HG03432 (cell line): Measurements from ENCODE around the gene INTS6L.
"Not testable (repeated sequence)": the region's sequence is repeated elsewhere in the genome, so short reads cannot be mapped to it uniquely, and the experiment has no call there.

Experiments
- ATAC-seq: cut with Tn5 transposase; IDR thresholded peaks from one replicate; pipeline ENCODE4 v1.9.1; 2021; ENCODE audit warnings: mild to moderate bottlenecking, moderate library complexity; ENCODE audit not compliant: unreplicated experiment

The INTS6L gene

DNA sequence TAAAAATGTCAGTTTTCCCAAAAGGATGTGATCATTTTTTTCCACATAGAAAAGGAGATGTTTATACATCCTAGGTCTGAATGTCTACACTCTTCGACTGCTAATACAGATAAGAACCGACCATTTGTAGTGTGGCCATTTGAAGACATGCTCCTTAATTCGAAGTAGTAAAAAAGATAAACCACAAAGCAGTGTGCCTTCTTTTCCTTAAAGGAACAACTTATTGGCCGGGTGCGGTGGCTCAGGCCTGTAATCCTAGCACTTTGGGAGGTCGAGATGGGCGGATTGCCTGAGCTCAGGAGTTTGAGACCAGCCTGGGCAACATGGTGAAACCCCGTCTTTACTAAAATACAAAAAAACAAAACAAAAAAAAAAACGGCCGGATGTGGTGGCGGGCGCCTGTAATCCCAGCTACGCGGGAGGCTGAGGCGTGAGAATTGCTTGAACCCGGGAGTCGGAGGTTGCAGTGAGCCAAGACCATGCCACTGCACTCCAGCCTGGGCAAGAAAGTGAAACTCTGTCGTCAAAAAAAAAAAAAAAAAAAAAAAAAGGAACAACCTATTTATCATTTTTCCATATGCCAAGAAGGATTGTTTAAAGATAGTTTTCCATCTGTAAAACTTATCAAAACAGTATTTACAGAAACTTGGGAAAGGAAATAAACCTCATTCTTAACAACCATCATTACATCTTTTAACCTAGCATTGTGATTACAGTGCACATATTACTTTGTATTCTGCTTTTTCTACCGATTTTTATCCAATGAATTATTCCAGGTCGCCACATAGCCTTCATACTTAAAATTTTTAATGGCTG, 2.6 kb downstream of the INTS6L start:
- ATAC-seq, result no peak

DNA sequence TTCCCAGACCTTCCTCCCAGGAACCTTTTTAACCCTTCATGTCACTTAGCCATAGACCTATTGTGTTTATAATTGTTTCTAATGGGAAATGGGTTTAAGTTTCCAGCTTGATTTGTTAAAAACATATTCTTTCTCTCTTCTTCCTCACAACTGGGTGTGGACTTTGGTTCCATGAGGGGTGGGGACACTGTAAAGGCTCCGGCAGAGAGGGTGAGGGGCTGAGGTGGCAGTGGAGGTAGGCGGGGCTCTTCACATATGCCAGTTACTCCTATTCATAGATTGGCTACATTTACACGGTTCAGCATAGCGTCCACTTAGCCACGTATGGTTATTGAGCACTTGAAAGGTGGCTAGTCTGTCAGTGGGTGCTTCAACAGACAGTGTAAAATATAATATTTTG, 7.8 kb downstream of the INTS6L start:
- ATAC-seq, result no peak

DNA sequence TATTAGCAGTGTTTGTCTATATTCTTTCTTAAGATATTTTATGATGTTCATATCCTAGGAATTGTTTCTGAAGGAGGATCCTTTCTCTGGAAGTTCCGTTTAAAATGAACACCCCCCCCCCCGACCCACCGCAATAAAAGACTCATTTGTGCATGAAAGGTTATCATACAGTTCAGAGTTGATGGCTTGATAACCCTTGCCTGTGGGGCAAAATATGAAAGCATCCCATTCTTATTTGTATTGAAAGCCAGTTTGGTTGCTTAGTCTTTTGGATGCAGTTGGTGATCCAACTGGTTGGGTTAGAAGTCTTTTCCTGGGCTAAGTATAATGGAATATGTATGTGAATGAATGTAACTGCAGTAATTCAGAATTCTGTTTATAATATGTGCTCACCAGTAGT, 8.3 kb downstream of the INTS6L start:
- ATAC-seq, result no peak

DNA sequence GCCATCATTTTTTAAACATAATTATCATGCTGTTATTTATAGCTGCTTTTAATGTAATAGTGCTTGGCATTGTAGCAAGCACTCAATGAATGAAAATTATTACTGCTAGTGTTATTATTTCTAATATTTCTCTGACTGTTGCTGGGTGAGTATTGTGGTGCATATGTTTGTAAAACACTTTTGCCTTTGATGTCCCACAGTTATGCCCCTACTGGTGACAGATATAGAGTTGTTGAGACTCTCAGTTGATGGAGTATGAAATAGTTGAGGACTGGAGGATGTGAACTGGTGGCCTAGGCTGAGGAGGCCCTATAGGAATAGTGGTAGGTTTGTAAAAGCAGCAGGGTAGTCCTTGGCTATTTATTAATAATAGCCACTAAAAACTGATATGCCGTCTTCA, 9.6 kb downstream of the INTS6L start:
- ATAC-seq, result no peak

DNA sequence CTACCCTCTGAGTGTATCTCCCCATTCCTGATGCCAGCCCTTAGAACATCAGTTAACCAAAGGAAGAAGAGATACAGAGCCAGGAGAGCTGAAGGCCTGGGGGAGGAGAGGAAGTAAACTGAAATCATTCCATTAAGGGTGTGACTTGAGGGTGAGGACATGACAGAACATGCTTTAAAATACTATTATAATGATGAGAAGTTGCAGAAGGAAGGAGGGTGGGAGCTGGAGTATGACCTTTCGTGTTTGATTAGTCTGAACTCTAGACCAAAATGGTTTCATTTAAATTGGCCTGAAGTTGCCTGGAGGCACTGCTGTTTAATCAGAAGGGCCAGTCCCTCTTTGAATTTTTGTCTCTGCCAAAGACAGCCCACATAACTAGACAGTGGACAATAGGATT, 11.4 kb downstream of the INTS6L start:
- ATAC-seq, result no peak

DNA sequence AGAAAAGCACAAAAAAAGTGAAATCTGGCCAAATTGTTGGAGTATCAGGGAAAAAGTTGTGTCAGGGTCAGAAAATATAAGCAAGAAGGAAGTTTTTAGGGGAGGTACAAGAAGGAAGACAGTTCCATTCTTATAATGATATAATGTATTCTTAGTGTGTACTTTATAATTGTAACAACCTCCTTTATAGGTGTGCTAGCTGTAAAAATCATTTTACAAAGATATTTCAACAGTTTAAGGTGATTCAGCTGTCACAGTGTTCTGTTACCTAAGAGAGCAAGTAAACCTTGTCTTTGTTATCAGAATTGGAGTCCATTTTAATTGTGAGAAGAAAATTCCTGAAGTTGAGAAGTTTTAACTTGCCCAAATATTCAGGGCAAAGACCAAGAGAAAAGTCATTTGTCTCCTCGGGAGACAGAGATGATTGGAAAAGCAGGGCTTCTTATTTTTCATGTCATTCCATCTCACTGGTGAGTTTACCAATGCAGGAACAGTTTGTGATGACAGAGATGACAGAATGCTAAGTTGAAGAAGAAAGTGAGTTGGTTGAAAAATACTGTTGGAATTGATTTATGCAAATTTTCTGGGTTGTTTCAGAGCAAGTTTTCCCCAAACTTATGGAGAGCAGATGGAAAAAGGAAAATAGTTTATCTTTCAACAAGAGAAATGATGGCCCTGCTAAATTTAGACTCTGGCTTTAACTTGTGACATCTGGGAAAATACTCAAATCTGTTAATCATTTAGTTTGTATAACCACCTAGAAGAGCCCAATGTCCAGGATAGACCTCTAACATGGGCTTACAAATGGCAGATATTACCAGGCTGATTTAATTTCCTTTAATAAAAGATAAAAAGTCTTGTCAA, 14.8 kb downstream of the INTS6L start:
- ATAC-seq, result no peak

DNA sequence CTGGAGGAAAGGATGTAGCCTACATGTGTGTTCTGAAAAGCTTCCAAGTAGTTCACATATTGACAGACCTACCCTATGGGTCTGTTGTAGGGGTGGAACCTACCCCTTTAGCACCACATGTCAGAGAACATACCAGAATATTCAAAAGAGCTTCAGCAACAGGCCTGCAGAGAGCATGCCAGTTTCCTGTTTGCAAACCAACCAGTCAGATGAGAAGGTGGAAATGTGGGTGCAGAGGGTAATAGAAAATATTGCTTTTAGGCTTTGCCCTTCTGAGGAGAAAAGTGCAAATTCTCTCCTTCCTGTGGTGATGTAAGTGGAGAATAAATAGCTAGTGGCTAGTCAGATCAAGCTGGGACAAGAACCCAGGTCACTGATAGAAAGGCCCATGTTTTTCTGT, 16.4 kb downstream of the INTS6L start:
- ATAC-seq, result peak; percentile 54

DNA sequence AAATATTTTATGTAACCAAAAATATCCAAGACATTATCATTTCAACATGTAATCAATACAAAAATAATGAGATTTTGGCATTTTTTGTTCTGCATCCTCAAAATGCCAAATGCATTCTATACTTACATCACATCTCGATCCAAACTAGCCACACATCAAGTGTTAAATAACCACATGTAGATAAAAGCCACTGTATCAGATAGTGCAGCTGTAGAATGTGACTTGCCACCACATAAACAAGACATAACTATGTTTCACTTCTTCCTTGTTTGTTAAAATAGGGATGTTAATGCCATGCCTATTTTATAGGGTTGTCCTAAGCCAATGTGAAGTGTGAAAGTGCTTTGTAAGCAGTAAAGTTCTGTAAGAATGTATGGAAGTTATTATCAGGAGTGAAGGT, 20.9 kb downstream of the INTS6L start:
- ATAC-seq, result no peak

DNA sequence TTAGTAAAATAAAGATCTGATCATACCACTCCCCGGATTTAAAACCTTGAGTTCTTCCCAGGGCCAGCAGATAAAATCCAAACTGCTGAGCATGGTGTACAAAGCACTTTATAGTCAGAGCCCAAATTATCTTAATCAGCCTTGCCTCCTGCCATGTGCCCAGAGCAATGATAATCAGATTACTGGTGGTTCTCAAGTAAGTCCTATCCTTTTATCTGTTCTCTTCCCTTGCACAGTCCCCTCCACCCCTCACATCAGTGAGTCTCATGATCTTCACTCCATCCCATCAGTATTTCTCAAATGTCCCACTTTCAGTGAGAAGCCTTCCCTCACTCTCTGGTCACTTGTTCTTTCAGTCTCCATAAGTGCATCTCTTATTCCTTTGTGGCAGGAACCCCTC, 22.7 kb downstream of the INTS6L start:
- no peak for ATAC-seq

DNA sequence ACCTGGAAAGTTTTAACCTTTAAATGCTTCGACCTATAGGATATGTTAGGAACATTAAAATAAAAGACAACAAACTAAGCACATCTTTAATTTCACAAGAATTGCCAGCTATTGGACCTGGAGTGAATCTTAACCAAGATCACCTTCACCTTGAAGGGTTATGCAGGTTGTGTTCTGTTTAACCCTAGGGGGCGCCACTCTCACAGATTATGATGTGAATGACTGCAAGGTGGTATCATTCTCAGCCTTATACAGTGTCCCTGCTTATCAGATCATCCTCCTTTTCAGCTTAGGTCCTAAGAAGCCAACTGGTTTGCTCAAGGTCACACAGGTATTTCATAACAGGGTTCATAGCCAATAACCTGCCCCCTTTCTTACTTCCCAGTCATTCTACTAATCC, 23.5 kb downstream of the INTS6L start:
- ATAC-seq, result peak; percentile 55

DNA sequence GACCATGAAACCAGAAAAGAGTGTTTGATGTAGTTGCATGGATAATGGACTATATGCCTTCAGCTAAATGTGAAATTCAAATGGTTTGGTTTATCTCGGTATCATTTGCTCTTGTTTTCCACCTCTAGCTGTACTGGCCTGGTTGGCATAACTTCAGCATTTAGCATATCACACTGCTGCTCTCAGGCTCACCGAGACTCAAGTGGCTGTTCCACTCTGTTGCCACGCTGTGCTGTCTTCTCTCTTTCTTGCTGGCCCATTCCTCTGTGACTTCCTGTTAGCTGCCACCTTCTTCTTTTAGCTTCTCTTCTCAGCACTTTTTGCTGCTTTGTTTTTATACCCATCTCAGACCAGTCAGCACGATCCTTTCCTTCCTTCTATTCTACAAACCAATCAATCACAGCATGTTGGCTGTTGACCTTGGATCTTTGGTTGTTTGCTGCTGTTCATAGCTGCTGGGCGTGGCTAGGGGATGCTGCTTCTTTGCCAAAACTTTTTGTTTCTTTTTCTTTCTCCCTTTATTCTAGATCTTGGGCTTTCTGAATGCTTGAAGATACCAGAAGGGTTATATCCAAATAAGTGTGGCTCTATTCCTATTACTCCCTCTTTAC, 24.0 kb downstream of the INTS6L start:
- peak; percentile 75 for ATAC-seq

DNA sequence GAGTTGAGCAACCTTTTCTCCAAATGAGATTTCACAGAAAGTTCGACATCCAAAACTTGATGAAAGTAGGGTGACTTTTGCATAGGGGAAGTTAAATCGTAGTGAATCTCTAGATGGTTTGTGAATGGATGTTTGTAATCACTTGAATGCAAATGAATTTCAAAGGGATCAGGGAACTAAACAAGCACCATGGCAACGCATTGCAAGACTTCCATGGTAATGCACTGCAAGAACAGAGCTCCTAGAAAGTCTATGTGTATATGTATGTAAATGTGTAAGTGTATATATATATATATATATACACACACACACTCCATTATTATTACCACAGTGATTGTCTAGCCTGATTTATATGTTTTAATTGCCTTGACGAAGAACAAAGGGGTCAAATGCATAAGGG, 27.3 kb downstream of the INTS6L start:
- ATAC-seq, result no peak

DNA sequence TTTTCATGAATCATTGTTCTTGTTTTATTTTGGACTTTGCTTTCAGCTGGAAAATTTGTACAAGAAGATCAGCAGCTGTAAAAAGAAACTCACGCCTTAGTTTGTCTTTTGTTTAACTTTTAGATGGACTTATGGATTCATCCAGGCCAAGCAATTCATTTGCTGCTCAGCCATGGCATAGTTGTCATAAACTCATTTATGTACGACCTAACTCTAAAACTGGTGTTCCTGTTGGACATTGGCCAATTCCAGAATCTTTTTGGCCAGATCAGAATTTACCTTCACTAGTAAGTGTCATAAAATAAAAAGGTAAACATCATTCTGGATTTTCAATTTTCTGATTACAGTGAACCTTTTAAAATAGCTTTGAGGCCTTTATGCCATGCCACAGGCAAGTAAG, 29.1 kb downstream of the INTS6L start:
- no peak for ATAC-seq

DNA sequence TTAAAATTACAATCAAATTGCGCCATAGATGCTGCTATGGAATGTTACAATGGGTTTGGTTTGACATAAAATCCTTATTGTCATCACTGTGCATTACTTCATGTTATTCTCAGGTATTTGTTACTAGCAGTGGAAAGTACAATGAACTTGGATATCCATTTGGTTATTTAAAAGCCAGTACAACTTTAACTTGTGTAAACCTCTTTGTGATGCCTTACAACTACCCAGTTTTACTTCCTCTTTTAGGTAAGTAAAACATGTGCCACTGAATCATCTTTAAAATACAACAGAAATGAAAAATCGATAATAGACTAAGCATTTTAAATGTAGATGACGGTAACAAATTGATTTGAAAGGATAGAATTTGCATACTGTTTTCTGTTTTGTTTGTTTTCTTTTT, 35.6 kb downstream of the INTS6L start:
- peak; percentile 55 for ATAC-seq

DNA sequence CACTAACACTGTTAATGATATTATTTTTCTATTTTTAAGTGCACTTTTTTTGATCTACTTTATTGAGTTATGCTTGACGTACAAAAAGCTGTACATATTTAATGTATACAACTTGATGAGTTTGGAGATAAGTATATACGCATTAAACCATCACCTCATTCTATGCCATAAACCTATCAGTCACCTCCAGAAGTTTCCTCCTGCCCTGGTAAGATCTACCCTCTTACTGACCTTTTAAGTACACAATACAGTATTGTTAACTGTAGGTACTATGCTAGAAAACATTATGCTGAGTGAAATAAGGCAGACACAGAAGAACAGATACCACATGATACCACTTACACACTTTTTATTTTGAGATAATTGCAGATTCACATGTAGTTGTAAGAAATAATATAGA, 36.9 kb downstream of the INTS6L start:
- ATAC-seq, result no peak

DNA sequence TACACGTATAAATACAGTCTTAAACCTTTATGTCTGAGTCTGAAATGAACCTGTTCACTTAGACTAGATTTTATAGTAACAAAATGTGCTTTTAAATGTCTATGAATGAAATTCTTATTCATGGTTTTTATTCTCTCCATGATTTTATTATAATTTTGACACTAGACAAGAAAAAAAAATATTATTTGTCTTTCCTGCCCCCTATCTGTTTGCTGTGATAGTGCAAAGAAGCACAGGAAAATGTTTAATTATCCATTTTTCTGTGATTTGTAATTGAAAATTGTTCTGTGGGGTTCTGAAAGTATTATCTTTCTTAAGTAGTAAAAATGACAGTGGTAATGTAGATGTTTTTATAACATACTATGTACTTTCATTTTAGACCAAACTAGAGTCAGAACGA, 52.0 kb downstream of the INTS6L start:
- ATAC-seq, result no peak

DNA sequence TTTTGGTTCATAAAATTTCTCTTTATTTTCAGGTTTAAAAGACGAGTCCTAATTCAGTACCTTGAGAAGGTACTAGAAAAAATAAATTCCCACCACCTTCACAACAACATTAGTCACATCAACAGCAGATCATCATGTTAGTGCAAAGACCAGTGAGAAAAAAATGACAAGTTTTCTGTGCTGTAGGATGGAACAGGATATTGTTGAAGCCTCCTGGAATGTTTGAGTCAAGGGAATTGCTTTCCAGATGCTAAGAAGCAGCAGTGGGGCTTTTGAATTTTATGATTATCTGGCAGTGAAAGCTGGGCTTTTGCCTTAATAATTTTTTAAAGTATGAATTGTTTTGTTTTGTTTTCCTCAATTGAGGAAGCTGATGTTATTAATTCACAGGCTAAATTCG, 61.0 kb downstream of the INTS6L start:
- no peak for ATAC-seq

DNA sequence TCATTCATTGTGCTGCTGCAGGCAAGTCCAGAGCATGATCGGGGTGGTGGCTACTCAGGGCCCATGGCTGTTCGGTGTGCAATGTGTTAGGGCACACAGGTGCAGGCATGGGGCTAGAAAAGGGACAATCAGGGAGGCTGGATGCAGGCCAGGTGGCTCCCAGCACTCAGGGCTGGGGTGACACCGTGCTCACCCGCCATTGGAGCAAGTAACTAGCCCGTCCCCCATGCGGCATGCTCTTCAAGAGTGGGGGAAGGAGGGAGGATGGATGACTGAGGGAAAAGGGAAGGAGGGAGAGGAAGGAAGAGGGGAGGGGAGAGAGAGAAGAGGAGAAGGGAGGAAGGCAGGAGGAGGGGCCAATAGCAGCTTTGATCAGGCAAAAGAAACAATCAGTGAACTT, 64.7 kb downstream of the INTS6L start:
- no peak for ATAC-seq

DNA sequence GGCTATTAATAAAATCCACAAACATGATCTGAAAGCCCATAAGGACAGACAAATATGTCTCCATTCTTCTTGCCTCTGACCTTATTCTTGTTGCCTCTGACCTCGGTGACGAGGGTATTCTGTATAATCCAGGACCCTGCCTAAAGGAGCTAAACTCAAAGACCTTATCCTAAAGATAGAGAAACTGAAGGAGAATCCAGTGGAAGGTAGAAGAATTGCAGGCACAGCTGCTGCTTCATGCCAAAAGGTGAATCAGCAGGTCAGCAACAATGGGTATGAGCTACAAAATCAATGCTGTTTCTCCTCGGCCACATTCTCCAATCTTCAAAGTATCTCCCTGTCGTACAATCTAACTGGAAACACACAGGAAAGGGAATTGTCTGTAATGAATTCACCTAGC, 71.4 kb downstream of the INTS6L start:
- ATAC-seq, result no peak

DNA sequence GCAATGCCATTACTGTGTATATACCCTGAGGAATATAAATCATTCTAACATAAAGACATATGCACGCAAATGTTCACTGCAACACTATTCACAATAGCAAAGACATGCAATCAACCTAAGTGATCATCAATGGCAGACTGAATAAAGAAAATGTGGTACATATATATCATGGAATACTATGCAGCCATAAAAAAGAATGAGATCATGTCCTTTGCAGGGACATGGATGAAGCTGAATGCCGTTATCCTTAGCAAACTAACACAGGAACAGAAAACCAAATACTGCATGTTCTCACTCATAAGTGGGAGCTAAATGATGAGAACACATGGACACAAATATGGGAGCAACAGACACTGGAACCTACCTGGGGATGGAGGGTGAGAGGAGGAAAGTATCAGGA, 73.6 kb downstream of the INTS6L start:
- ATAC-seq, result not testable (repeated sequence)

DNA sequence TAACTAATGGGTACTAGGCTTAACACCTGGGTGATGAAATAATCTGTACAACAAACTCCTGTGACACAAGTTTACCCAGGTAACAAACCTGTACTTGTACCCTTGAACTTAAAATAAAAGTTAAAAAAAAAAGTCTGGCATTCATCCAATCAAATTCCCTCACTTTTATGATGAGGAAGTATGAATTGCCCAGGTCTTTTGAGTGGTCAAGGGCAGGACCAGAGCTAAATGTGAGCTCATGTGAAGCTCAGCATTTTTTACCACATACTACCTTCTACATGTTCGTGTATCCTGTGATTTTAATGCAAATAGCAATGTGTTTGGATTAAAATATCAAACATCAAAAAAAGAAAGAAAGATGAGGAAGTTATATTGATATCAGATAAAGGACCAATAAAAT, 74.0 kb downstream of the INTS6L start:
- not testable (repeated sequence) for ATAC-seq

DNA sequence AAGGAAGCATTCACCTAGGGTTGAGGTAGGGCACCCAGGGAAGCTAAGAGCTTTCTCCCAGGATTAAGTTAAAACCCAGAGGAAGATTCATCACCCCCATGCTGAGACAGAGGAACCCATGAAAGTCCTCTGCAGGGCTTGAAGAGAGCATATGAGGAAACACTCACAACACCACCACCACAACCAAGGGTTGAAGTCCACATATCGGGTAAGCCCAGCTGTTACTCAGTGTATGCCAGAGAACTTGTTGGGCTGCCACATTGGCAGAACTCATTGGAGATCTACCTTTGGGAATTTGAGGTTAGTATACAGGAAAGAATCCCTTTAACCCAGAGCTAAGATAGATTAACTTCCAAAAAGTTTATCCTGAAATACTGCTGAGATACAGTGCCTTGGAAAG, 75.1 kb downstream of the INTS6L start:
- ATAC-seq, result no peak
